ENCODE measurements around the gene KCND3.
A peak's percentile ranks its signal among the peaks of the same experiment; 100 is the strongest.

The KCND3 gene

GRCh38 chr1:111989531-111990025 is at the start of gene KCND3:
Gene KCND3 (minus strand): TSS chr1:111989668.
- peak; percentile 18 for DNase-seq

GRCh38 chr1:112034277-112034676 is 44.8 kb upstream of the KCND3 start:
- DNase-seq: no peak

- DNase-seq: no peak
Observed at GRCh38 chr1:112033439-112034120, 44.1 kb upstream of the KCND3 start.

GRCh38 chr1:112030157-112030556 is 40.7 kb upstream of the KCND3 start:
- DNase-seq: no peak

- no peak for DNase-seq
Observed at GRCh38 chr1:112027696-112028095, 38.2 kb upstream of the KCND3 start.

- DNase-seq: no peak
Observed at GRCh38 chr1:112026501-112026900, 37.0 kb upstream of the KCND3 start.

- no peak for DNase-seq
Observed at GRCh38 chr1:112026016-112026415, 36.5 kb upstream of the KCND3 start.

- no peak for DNase-seq
Observed at GRCh38 chr1:112021263-112021662, 31.8 kb upstream of the KCND3 start.

GRCh38 chr1:112017183-112017582 is 27.7 kb upstream of the KCND3 start:
- DNase-seq: no peak

- DNase-seq: no peak
Observed at GRCh38 chr1:112012823-112013222, 23.4 kb upstream of the KCND3 start.

GRCh38 chr1:112011202-112011601 is 21.7 kb upstream of the KCND3 start:
- no peak for DNase-seq

GRCh38 chr1:112007169-112007568 is 17.7 kb upstream of the KCND3 start:
- DNase-seq: no peak

- no peak for DNase-seq
Observed at GRCh38 chr1:112006416-112007025, 17.1 kb upstream of the KCND3 start.

GRCh38 chr1:112004076-112004475 is 14.6 kb upstream of the KCND3 start:
- DNase-seq: no peak

- DNase-seq: no peak
Observed at GRCh38 chr1:112002514-112002913, 13.0 kb upstream of the KCND3 start.

GRCh38 chr1:112001436-112001835 is 12.0 kb upstream of the KCND3 start:
- DNase-seq: no peak

- no peak for DNase-seq
Observed at GRCh38 chr1:112000048-112000447, 10.6 kb upstream of the KCND3 start.

- no peak for DNase-seq
Observed at GRCh38 chr1:111998332-111998731, 8.9 kb upstream of the KCND3 start.

- DNase-seq: no peak
Observed at GRCh38 chr1:111992476-111992875, 3.0 kb upstream of the KCND3 start.

GRCh38 chr1:111990878-111991718 is 1.6 kb upstream of the KCND3 start:
- no peak for DNase-seq

- no peak for DNase-seq
Observed at GRCh38 chr1:111990026-111990877, 784 bp upstream of the KCND3 start.

GRCh38 chr1:111988743-111989453 is 570 bp downstream of the KCND3 start:
- no peak for DNase-seq
